GM23338 (cell line): ENCODE measurements around the gene UVRAG. TPM values are rescaled to one million over a fixed set of nuclear protein-coding genes. Genes with fewer than 3 reads are reported as not detected.

Experiments
- ATAC-seq: fragments of 200-7000 bp; cut with Tn5 transposase; 3 replicates; pipeline ENCODE4 v1.9.1; 2020
- DNase-seq: peaks from one replicate; pipeline ENCODE4 v3.0.0-alpha.2; 2015; ENCODE audit warnings: low spot score
- H2AFZ ChIP-seq: fragments of 200-600 bp; sonication (generic); 2 replicates; pipeline ENCODE4 v1.8.0; 2016; ENCODE audit warnings: antibody characterized with exemption, mild to moderate bottlenecking, moderate library complexity
- H3F3A ChIP-seq: fragments of 200-600 bp; sonication (generic); replicated peaks from 2 replicates; pipeline ENCODE4 v1.8.0; 2017; ENCODE audit warnings: antibody characterized with exemption, mixed run types, low read depth
- H3K27ac ChIP-seq: fragments of 200-600 bp; sonication (generic); 2 replicates; pipeline ENCODE4 v1.6.1; 2016; ENCODE audit warnings: low read depth
- H3K27me3 ChIP-seq: fragments of 200-600 bp; sonication (generic); 2 replicates; pipeline ENCODE4 v1.8.0; 2016; ENCODE audit warnings: mild to moderate bottlenecking, mixed run types, moderate library complexity; ENCODE audit not compliant: insufficient read depth
- H3K36me3 ChIP-seq: fragments of 200-600 bp; sonication (generic); 2 replicates; pipeline ENCODE4 v1.8.0; 2016; ENCODE audit warnings: mild to moderate bottlenecking; ENCODE audit not compliant: insufficient read depth
- H3K4me1 ChIP-seq: fragments of 200-600 bp; sonication (generic); 2 replicates; pipeline ENCODE4 v1.8.0; 2016; ENCODE audit warnings: mild to moderate bottlenecking, moderate library complexity; ENCODE audit not compliant: insufficient read depth
- H3K4me2 ChIP-seq: fragments of 200-600 bp; sonication (generic); 2 replicates; pipeline ENCODE4 v1.7.1; 2017; ENCODE audit warnings: mixed run types
- H3K4me3 ChIP-seq: fragments of 200-600 bp; sonication (generic); 2 replicates; pipeline ENCODE4 v1.6.1; 2016; ENCODE audit warnings: mixed run types
- H3K79me2 ChIP-seq: fragments of 200-600 bp; sonication (generic); replicated peaks from 2 replicates; pipeline ENCODE4 v1.8.0; 2017; ENCODE audit warnings: mild to moderate bottlenecking; ENCODE audit not compliant: insufficient read depth
- H3K9me2 ChIP-seq: fragments of 200-600 bp; sonication (generic); 2 replicates; pipeline ENCODE4 v1.8.0; 2017; ENCODE audit not compliant: insufficient read depth
- H4K20me1 ChIP-seq: fragments of 200-600 bp; sonication (generic); replicated peaks from 2 replicates; pipeline ENCODE4 v1.8.0; 2017; ENCODE audit warnings: mild to moderate bottlenecking; ENCODE audit not compliant: insufficient read depth
- H3K27ac Mint-ChIP-seq: 2 replicates; pipeline ENCODE4 v1.8.0; 2020; ENCODE audit warnings: inconsistent platforms, mild to moderate bottlenecking, moderate library complexity, mixed read lengths
- H3K27me3 Mint-ChIP-seq: 3 replicates; pipeline ENCODE4 v1.8.0; 2022; ENCODE audit warnings: low read depth, mild to moderate bottlenecking, moderate library complexity, mixed read lengths, inconsistent platforms; ENCODE audit not compliant: insufficient read depth, poor library complexity
- H3K36me3 Mint-ChIP-seq: 3 replicates; pipeline ENCODE4 v1.8.0; 2021; ENCODE audit warnings: low read depth, mild to moderate bottlenecking, inconsistent platforms, moderate library complexity, mixed read lengths
- H3K4me1 Mint-ChIP-seq: 3 replicates; pipeline ENCODE4 v1.8.0; 2020; ENCODE audit warnings: mild to moderate bottlenecking, inconsistent platforms, mixed read lengths
- H3K4me3 Mint-ChIP-seq: 3 replicates; pipeline ENCODE4 v1.8.0; 2021; ENCODE audit warnings: moderate library complexity, mild to moderate bottlenecking, inconsistent platforms, mixed read lengths
- H3K9me3 Mint-ChIP-seq: 3 replicates; pipeline ENCODE4 v1.8.0; 2020; ENCODE audit warnings: moderate library complexity, mild to moderate bottlenecking, inconsistent platforms, mixed read lengths
- CREB1 ChIP-seq: fragments of 250-450 bp; sonication (Bioruptor Pico); IDR thresholded peaks from 2 replicates; pipeline ENCODE4 v1.5.0; 2020; ENCODE audit warnings: low read depth, mild to moderate bottlenecking, moderate library complexity
- ETS1 ChIP-seq: IDR thresholded peaks from 2 replicates; pipeline ENCODE4 v1.6.1; 2016; ENCODE audit warnings: antibody characterized with exemption
- EZH2phosphoT487 ChIP-seq: fragments of 200-600 bp; sonication (generic); IDR thresholded peaks from one replicate; pipeline ENCODE4 v1.8.1; 2018; ENCODE audit warnings: antibody characterized with exemption; ENCODE audit not compliant: unreplicated experiment
- JUNB ChIP-seq: IDR thresholded peaks from one replicate; pipeline ENCODE4 v1.6.1; 2016; ENCODE audit warnings: antibody characterized with exemption; ENCODE audit not compliant: unreplicated experiment
- POLR2AphosphoS5 ChIP-seq: IDR thresholded peaks from 2 replicates; pipeline ENCODE4 v1.6.1; 2016; ENCODE audit warnings: antibody characterized with exemption, low read depth
- STAT1 ChIP-seq: IDR thresholded peaks from one replicate; pipeline ENCODE4 v1.6.1; 2016; ENCODE audit warnings: antibody characterized with exemption; ENCODE audit not compliant: unreplicated experiment
- ZNF462 ChIP-seq: fragments of 250-450 bp; sonication (Bioruptor Pico); IDR thresholded peaks from 2 replicates; pipeline ENCODE4 v1.5.0; 2020; ENCODE audit warnings: mild to moderate bottlenecking, moderate library complexity
- polyA plus RNA-seq: library from polyadenylated mRNA; unstranded; fragments of >200 nt; fragmentation: Nextera tagmentation; extraction: Ambion mirVana; gene quantifications from 2 replicates; pipeline ENCODE4 v1.2.1, GENCODE V29; 2016
- total RNA-seq: library from RNA; depleted of rRNA; stranded (reverse); fragments of >200 nt; shearing (Covaris generic); gene quantifications from 2 replicates; pipeline ENCODE4 v1.2.3, GENCODE V29; 2014

Gene UVRAG
- total and polyA plus RNA-seq, 2 experiments from 2014 or later, result 15.3 to 17.4 TPM

- no peak for TF ChIP-seq ZNF462 (CRISPR knock-in tag)
Observed at GRCh38 chr11:75869661-75870455, 54.8 kb downstream of the UVRAG start (continued).

GRCh38 chr11:75872887-75873416, 57.9 kb downstream of the UVRAG start:
- H3K36me3 Mint-ChIP-seq, result no peaks in the 10 kb centered on the region; the same call in 2 of the 3 replicates
- H3K9me2 ChIP-seq, result no peaks in the 10 kb centered on the region
- H4K20me1 ChIP-seq, result 0 out of 2 replicates have a peak, but pooled peaks cover 7% of the 10 kb centered on the region
- peaks cover 9% of the 10 kb centered on the region; the same call in 2 of the 3 replicates for H3K4me1 Mint-ChIP-seq
- DNase-seq (no peak), ATAC-seq (no peak)
- no peaks in the 10 kb centered on the region for H3K27me3 ChIP-seq
- H3K36me3 ChIP-seq, result no peaks in the 10 kb centered on the region
- H3K4me3 Mint-ChIP-seq, result no peak overlapping the region
- H3K27ac Mint-ChIP-seq, result no peak overlapping the region
- 0 out of 2 replicates have a peak, but pooled peaks cover 8% of the 10 kb centered on the region for H3K4me1 ChIP-seq
- no peak overlapping the region for H2AFZ ChIP-seq
- peaks cover 3% of the 10 kb centered on the region; the same call in 2 of the 3 replicates for H3K9me3 Mint-ChIP-seq
- peaks cover 1% of the 10 kb centered on the region for H3K27me3 Mint-ChIP-seq
- no peak overlapping the region for H3K4me2 ChIP-seq
- no peaks in the 10 kb centered on the region for H3F3A ChIP-seq
- 0 out of 2 replicates have a peak, but pooled peaks cover 4% of the 10 kb centered on the region for H3K79me2 ChIP-seq
- no peak overlapping the region for H3K4me3 ChIP-seq
- no peak overlapping the region for H3K27ac ChIP-seq
- TF ChIP-seq POLR2AphosphoS5, result no peak
- no peak for TF ChIP-seq JUNB
- no peak for TF ChIP-seq CREB1 (CRISPR knock-in tag)
- no peak for TF ChIP-seq EZH2phosphoT487
- no peak for TF ChIP-seq ZNF462 (CRISPR knock-in tag)
- TF ChIP-seq ETS1, result no peak
- TF ChIP-seq STAT1, result no peak
